Measurements from ENCODE around the gene RRP1B.
"Not testable (repeated sequence)": the region's sequence is repeated elsewhere in the genome, so short reads cannot be mapped to it uniquely, and the experiment has no call there.

RRP1B gene

DNA sequence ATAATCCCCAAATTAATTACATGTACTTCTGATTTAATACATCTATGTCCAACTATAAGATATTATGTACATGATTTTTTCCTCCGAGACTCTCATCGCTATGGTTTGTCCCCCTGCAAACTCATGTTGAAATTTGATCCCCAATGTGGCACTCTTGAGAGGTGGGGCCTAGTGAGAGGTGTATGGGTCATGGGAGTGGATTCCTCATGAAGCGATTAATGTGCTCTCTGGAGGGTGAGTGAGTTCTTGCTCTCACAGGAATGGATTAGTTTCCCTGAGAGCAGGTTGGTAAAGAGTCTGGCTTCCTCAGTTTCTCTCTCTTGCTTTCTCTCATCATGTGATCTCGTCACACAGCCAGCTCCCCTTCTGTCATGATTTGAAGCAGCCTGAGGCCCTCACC is 16.2 kb upstream of the RRP1B start:
- no peak for DNase-seq

DNA sequence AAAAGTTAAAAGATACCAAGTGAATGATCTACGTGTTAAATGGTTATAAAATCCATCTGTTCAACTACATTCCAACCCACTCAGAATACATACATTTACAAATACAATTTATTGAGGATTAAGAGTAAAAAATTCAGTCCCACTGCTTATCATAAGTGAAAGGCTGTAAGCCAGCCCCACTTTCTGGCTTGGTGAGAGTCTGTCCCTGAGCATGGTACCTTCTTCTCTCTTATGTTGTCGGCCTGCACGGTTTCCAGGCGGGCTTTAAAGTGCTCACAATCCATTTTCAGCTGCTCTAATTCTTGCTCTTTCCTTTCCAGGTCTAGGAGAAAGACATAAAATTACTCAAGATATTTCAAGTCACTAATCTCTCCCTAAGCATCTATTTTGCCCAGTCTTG is 15.3 kb upstream of the RRP1B start:
- no peak for DNase-seq

DNA sequence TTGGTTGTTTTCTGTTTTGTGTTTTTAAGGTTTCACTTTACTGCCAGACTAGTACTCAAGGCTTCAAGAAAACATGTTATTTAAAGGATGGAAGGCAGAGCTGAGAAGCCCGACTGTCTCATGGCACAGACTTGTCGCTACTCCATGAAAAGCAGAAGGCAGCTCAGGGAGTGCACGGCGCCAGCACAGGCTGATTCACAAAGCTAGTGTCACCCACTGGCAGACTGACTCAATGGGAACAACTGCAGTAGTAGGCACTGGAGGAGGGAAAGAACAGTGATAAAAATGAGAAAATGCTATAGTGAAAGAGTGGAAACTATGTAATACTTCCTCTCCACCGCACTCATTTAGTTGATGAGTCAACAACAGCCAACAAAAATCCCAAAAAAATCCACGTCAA is 14.8 kb upstream of the RRP1B start:
- no peak for DNase-seq

DNA sequence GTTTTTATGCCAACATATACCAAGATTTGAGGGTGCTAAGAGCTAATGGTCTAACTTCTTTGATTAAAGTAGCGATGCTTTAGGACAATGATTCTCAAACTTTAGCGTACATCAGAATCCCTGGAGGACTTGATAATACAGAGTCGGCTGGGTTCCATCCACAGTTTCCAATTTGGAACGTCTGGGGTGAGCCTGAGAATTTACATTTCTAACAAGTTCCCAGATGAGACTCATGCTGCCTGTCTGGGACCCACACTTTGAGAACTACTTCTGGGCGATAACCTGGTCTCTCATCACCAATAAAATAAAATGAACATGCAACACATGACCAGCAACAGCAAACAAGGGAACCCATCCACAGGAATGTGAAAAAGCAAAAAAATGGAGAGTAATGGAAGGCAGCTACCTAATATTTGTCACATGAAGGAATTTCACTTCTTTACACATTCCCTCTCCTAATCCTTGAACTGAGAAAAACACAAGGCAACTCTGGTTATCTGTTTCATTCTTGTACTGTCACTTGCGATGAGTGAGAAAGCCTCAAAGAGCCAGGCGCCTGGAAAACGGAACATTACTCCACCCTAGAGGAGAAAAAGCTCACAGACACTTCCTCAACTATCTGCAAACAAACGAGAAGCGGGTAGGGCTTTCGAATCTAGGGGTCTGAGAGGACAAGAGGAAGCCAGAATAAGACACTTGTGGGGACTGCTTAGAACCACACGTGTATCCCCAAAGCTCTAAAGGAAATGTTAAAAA is 14.0 kb upstream of the RRP1B start:
- DNase-seq, result peak; percentile 7

DNA sequence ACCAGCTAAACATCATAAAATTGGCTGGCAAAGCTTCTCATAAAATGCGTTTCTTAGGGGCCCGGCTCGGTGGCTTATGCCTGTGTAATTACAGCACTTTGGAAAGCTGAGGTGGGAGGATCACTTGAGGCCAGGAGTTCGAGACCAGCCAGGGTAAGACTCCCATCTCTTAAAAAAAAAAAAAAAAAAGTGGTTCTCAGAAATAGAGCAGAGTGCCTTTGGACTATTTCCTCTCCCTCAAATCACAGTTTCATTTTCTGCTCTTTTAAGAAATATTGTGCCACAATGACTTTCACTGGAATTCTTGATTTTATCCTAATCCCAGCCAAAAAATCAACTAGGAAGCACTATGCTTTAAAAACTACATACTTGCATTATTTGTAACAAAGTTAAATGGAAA is 13.4 kb upstream of the RRP1B start:
- no peak for DNase-seq

DNA sequence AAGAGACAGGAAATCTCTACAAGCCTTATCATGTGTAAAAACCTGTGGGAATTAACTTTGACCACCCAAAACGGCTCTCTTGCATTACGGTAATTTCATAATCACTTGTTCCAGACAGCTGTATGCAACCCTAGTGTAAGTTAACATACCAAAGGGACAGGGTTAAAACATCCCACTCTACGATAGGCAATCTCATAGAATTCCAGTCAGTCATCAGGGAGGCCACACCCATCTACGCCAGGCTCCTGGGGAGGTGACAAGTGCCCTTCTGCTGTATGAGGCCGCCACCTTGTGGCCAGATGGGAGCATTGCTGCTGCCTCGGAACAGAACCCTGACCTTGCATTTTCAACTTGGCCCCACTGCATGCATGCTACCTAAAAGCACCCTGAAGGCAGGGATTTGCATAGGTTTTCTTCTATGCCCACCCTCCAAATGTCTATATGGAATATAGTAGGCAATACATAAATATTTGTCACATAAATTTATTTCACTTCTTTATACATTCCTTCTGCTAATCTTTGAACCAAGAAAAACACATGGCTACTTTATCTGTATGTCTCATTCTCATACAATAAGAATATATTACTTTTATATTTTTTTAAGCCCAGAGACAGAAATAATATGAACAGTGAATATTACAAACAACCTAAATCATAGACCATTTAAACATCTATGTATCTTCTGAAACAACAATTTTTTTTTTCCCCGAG is 12.7 kb upstream of the RRP1B start:
- DNase-seq, result peak; percentile 90

DNA sequence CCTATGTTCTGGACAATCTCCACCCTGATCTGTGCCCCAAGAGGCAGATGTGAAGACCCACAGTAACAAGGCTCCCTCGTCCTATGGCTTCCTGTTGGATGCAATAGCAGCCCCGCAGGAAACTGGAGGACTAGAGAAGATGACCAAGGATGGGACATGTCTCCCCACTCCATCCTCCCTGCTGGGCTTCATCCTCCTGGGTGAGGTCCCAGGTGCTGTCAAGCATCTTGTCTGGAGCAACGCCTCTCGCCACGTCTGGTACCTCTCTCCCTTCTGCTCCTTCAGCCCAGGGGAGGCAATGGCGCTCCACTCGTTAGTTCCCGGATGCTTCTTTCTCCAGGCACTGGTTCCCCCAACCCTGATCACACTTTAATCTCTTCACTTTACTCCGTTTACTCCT is 11.2 kb upstream of the RRP1B start:
- DNase-seq, result no peak

DNA sequence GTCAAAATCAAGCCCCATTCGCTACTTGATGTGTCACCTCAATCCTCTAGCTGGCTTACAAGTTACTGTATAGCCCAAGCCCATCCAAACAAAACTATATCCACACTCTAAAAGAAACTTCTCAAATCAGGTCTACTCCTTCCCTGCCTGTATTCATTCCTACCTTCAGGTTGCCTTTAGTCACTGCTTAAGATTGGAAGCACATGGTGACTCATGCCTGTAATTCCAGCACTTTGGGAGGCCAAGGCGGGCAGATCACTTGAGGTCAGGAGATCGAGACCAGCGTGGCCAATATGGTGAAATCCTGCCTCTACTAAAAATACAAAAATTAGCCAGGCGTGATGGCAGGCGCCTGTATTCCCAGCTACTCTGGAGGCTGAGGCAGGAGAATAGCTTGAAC is 7.4 kb upstream of the RRP1B start:
- DNase-seq, result not testable (repeated sequence)

DNA sequence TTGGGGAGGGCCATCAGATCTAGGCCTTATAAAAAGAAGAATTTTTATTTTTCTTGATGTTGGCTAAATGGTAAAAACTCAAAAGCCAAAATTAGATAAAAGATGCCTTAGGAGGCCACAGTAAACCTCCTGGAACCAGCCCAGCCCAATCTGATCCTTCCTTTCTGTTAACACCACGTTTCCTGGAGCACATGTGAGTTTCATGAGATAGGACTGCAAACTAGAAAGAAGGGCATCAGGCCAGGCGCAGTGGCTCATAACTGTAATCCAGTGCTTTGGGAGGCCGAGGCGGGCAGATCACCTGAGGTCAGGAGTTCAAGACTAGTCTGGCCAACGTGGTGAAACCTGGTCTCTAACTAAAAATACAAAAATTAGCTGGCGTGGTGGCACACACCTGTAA is 6.7 kb upstream of the RRP1B start:
- DNase-seq, result no peak

DNA sequence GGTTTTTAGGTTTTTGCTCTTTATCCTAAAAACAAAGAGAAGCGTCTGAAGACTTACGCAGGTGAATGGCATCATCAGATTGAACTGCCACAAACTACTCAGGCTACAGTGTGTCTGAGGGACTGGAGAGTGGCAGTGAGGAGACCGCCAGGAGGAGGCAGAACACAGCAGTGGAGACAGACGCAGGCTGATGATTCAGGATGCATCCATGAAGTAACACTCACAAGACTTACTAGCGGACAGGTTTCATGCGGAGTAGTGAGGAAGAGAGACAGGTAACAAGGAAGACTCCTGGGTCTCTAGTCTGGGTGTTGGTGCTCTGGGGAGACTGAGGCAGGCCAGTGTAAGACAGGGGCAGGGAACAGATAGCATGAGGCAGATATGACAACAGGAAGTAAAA is 5.7 kb upstream of the RRP1B start:
- no peak for DNase-seq

DNA sequence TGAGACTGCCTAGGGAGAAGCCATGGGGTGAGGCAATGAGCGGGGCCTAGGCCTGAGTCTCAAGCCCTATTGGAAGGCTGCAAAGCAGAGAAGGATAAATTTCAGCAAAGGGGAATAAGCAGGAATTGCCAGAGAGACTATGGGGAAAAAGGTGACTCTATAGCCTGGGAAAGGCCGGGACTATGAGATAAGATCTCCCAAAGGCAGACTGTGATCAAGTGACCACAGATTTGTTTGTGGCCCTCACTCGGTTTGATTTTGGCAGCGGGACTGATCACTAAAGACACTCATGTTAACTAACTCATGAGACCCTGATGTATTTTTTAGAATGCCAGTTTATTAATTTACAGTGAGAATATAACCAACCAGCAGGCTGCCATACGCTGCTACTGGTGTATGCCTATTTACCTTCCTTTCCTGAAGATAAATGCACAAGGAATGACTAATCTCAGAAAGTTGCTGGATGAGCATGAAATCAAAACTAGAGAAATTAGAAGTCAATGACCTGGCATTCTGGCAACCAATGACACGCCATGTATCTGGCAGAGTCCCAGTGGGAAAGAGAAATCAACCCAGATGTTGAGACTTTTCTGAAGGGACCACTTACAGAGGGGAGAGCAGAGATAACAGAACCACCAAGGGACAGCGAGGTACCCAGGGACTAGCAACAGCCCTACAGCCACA is 4.4 kb upstream of the RRP1B start:
- DNase-seq, result no peak

DNA sequence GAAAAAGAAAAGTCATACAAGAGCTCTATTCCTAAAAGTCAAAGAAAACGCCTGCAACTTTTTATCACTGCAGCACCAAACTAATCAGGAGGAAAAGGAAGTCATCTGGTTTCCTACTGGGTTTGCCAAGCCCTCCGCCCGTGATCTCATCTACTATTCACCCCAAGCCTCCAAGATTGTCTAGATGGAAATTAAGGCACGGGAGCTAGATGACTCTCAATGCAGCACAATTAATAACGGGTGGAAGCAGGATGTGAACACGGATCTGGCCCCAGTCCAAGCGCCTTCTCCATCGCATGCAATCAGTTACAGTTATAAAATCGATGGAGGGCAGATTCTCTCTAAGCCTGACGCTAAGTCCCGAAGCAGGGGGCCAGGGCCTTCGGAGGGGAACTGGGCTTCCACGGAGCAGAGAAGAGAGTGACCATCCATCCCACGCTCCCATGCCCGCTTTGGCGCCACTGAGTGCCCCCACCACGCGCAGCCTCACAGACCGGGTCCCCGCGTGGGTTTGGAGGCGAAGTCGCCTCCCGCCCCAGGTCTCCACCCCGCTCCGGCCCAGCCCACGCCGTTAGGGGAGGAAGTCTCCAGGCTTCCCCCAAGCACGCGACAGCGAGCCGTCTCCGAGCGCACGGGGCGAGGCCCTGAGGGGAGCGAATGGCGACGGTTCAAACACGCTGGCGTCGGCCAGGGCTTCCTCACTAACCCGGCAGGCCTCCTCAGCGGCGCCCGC is 1.8 kb upstream of the RRP1B start:
- no peak for DNase-seq

DNA sequence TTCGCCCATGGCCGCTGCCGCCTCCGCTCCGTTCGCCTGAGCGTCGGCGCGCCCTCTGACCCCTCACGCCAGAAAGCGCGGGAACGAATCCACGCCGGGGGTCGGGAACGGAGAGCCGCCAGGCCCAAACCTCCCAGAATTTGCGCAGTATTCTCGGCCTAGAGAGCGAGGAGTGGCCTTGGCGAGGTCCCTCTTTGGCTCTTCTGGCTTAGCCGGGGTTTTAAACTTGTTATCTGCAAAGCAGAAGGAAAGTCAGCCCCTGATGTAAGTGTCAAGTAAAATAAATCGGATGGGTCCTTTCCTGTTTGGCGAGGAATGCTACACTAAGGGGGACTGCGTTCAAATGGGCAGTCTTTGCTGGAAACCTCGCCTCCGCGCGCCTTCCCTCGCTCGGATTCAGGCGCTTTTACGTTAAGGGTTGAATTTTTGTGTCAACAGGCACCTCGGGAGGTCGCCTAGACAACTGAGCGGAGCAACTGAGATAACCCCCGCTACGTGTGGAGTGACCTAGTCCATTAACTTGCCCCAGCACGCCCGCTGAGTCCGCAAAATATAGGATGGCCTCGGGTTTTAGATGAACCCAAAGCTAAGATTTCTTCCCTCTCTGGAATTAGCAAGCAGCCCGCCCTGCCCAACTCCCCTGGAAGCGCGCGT is 1.1 kb upstream of the RRP1B start:
- no peak for DNase-seq

DNA sequence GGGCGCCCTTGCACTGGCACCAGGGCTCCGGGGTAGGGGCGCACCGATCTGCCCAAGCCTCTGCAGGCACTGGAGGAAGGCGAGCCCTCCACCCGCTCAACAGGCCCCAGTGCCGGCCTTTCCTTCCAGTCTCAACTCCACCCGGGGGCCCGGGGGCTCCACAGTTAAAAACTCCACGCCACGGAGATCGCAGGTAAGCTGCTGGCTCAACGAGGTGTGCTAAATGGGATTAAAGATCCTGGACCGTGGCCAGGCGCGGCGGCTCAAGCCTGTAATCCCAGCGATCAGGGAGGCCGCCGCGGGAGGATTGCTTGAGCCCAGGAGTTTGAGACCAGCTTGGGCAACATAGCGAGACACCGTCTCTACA is 608 bp upstream of the RRP1B start:
- DNase-seq, result no peak

DNA sequence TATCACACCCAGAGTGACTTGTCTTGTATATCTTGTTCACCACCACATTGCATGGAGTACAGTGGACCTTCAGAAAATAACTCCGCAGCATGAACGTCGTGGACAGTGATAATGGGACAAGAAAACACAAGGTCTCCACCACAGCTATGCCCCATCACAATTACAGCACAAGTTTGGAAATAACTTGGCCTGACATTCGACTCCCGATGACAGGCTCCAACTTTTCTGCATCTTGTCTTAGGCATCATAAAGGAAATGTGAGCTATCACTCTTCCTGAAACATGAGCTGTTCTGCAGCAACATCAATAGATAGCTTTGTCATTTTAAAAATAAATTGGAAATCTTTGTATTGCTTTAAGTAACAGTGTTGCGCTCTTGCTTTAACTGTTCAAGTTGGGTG is 2.9 kb downstream of the RRP1B start:
- no peak for DNase-seq

DNA sequence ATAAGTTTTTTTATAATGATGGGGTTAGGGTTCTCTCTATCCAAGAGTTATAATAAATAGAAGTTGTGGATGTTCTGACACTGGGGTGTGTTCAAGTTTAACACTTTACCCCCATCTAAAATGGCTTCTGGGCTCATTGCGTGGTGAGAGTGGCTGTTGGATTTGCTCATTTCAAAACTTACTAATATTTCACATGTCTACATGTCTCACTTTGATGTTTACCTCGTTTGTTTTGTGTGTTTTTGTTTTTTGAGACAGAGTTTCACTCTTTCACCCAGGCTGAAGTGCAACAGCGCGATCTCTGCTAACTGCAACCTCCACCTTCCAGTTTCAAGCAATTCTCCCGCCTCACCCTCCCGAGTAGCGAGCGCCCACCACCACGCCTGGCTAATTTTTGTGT is 3.7 kb downstream of the RRP1B start:
- DNase-seq, result no peak

DNA sequence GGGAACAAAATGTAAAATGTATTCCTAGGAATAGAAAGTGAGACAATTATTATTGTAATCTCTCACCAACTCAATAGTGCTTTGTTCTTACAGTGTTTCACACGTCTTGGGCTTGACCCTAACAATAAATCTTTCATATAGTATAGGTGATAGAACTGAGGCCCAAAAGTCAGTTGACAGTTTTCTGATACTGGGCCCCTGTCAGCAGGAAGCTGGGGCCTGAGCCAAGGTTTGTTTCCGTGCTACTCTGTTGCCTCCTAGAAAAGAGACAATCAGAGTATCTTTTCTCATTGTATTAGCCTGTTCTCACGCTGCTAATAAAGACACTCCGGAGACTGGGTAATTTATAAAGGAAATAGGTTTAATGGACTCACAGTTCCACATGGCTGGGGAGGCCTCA is 5.0 kb downstream of the RRP1B start:
- DNase-seq, result no peak

DNA sequence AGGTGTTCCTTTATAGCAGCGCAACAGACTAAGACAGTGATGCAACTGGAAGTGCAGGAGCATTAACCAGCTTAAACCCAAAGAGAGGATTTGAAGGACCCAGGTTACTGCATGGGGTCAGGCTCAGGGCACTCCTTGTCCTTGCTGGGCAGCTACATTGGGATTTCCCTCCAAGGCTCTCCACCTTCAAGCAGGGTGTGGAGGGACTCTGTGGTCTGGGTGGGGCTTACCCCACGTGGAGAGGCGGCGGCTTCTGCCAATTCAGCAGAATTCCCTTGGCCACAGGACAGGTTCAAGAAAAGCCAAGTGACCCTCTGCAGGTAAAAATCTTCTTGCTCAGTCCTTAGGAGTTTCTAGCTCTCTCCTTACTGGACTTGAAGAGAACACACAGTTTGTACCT is 6.5 kb downstream of the RRP1B start:
- DNase-seq, result no peak

DNA sequence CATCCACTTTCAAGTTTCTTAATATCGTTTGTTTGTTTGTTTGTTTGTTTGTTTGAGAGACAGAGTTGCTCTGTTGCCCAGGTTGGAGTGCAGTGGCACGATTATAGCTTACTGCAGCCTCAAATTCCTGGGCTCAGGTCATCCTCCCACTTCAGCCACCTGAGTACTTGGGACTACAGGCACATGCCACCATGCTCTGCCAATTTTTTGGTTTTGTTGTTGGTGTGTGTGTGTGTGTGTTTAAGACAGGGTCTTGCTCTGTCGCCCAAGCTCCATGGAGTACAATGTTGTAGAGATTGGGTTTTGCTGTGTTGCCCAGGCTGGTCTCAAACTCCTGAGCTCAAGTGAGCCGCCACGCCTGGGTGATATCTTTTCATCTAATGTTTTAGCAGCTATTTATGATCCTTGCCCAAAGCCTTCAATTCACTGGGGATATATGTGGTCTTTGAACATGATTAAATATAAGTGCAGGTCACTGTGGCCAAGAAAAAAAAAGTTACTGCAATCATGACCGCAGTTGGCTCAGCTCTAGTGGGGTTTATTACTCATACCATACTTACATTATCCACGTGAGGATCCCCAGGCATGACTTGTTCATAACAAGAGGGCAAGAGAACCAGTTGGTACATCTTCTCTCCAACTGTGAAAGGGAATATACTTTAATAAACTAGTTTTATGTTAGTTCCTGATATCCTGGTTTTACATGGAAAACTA is 8.0 kb downstream of the RRP1B start:
- DNase-seq, result no peak

DNA sequence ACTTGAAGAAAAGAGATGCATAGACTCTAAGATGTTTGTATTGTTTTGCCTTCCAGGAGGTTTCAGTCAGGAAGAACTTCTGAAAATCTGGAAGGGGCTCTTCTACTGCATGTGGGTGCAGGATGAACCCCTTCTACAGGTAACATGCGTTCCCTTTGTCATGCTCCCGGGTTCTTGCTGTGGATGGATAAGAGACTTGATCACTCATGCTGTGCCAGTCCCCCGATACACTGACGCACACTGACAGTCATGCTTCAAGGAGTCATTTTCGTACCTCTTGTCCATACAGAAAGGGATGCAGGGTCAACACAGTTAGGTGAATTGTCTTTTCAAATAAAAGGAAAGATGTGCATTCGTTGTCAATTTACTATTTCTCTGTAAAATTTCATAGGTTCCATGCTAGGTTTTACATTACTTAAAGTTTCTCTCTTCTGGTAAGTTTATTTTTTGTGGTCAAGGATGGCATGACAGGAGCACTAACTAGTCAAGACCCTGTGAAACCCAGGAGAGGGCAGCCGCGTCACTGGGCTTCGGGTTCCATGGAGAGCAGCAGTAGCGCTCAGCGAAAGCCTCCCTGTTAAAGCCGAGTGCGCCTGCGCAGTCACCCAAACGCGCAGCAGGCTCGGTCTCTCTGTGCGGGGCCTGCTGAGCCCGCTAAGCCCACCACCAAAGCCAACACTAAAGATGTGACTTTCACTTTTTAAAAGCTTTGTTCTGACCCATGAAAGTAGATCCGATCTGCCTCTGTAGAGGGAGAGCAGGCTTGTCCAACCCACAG is 10.7 kb downstream of the RRP1B start:
- no peak for DNase-seq

DNA sequence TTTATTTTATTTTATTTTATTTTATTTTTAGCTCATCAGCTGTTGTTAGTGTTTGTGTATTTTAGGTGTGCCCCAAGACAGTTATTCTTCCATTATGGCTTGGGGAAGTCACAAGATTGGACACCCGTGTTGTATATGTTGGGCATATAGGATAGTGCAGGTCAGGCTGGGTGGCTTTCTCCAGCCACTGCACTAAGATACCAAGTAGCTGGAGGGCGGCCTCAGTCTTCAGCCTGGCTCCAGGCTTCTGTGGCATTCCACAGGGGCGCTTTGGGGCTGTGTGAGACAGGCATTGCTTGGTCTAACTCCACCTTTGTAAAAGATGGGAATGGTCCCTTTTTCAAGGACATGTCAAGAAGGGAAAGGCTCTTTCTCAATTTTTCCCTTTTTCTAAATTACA is 16.5 kb downstream of the RRP1B start:
- no peak for DNase-seq

DNA sequence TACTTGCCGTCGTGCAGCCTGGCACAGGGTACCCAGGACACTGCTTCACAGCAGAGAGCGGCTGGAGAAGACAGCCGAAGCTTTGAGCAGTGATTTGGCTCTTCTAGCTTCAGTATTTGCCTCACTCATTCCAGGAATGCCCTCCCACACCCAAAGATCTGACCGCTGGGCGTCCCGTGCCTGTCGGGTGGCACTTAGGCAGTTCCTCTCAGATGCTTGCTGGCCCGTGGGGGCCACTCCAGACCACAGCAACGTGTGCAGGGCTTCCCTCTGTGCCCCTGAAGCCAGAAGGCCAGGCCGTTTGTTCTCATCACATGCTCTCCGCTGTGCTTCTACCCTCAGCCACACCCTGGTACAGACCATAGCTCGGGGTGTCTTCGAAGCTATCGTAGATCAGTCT is 17.0 kb downstream of the RRP1B start:
- no peak for DNase-seq
